Measurements from ENCODE around the gene ACTMAP. TPM values are rescaled to one million over a fixed set of nuclear protein-coding genes. Genes with fewer than 3 reads are reported as not detected.
A peak's percentile ranks its signal among the peaks of the same experiment; 100 is the strongest.
"Not testable (repeated sequence)": the region's sequence is repeated elsewhere in the genome, so short reads cannot be mapped to it uniquely, and the experiment has no call there.

The ACTMAP gene
- total RNA-seq, result 6.1 TPM

GRCh38 chr19:40750058-40750873, at the start of gene ACTMAP:
Gene ACTMAP (minus strand): TSS chr19:40750477. CDS start chr19:40749803, 674 bp downstream.
- peak; percentile 100 for DNase-seq (ENCODE audit: low spot score)
- ATAC-seq, result peak; percentile 97
- intact Hi-C loops (cut with DNase I), result no loop called here

GRCh38 chr19:40799558-40800338, 49.5 kb upstream of the ACTMAP start:
- ATAC-seq (no peak), DNase-seq (ENCODE audit: low spot score) (peak; percentile 82)
- intact Hi-C loops (cut with DNase I), result loop anchor here (10.0 kb wide), 1 partner anchor 135 kb away; no protein-coding TSS in a partner anchor

- ATAC-seq (peak; percentile 92), DNase-seq (ENCODE audit: low spot score) (peak; percentile 100)
- intact Hi-C loops (cut with DNase I), result no loop called here
Measured at GRCh38 chr19:40798683-40799557, 48.6 kb upstream of the ACTMAP start, which contains the start of gene EGLN2. Gene EGLN2 (plus strand): TSS chr19:40799191. CDS start chr19:40800573, 1,382 bp downstream.

GRCh38 chr19:40797963-40798682, 47.8 kb upstream of the ACTMAP start:
- peak; percentile 37 for ATAC-seq
- intact Hi-C loops (cut with DNase I), result no loop called here
- DNase-seq (ENCODE audit: low spot score), result no peak

GRCh38 chr19:40797166-40797962, 47.1 kb upstream of the ACTMAP start:
- intact Hi-C loops (cut with DNase I), result no loop called here
- DNase-seq (ENCODE audit: low spot score) (no peak), ATAC-seq (no peak)

- intact Hi-C loops (cut with DNase I), result no loop called here
- DNase-seq (ENCODE audit: low spot score), result no peak
Measured at GRCh38 chr19:40791996-40792395, 41.7 kb upstream of the ACTMAP start.

GRCh38 chr19:40791349-40791748, 41.1 kb upstream of the ACTMAP start:
- ATAC-seq (no peak), DNase-seq (ENCODE audit: low spot score) (no peak)
- intact Hi-C loops (cut with DNase I), result no loop called here

More at GRCh38 chr19:40791996-40792395, 41.7 kb upstream of the ACTMAP start:
- no peak for ATAC-seq

- no peak for ATAC-seq
- no peak for DNase-seq (ENCODE audit: low spot score)
- intact Hi-C loops (cut with DNase I), result no loop called here
Measured at GRCh38 chr19:40786060-40787037, 36.1 kb upstream of the ACTMAP start.

GRCh38 chr19:40785526-40785925, 35.2 kb upstream of the ACTMAP start:
- no peak for ATAC-seq
- intact Hi-C loops (cut with DNase I), result no loop called here
- DNase-seq (ENCODE audit: low spot score), result no peak

- ATAC-seq; DNase-seq (ENCODE audit: low spot score); intact Hi-C loops (cut with DNase I): not testable (repeated sequence)
Measured at GRCh38 chr19:40784146-40784545, 33.9 kb upstream of the ACTMAP start.

- DNase-seq (ENCODE audit: low spot score) (no peak), ATAC-seq (no peak)
- intact Hi-C loops (cut with DNase I), result no loop called here
Measured at GRCh38 chr19:40783711-40784110, 33.4 kb upstream of the ACTMAP start.

- no peak for DNase-seq (ENCODE audit: low spot score)
- intact Hi-C loops (cut with DNase I), result no loop called here
- ATAC-seq, result no peak
Measured at GRCh38 chr19:40781140-40781539, 30.9 kb upstream of the ACTMAP start.

GRCh38 chr19:40780582-40780981, 30.3 kb upstream of the ACTMAP start:
- ATAC-seq (no peak), DNase-seq (ENCODE audit: low spot score) (no peak)
- intact Hi-C loops (cut with DNase I), result no loop called here

- DNase-seq (ENCODE audit: low spot score) (no peak), ATAC-seq (no peak)
- intact Hi-C loops (cut with DNase I), result no loop called here
Measured at GRCh38 chr19:40778706-40779284, 28.5 kb upstream of the ACTMAP start.

- DNase-seq (ENCODE audit: low spot score) (peak; percentile 100), ATAC-seq (peak; percentile 97)
- intact Hi-C loops (cut with DNase I), result no loop called here
Measured at GRCh38 chr19:40777937-40778705, 27.8 kb upstream of the ACTMAP start, which contains the start of gene RAB4B. Gene RAB4B (plus strand): TSS chr19:40778247. CDS start chr19:40778376, 129 bp downstream.
